ENCODE data around the gene GARNL3.

- TF ChIP-seq EZH2 (IDR thresholded peaks at IDR 0.05; ENCODE audit: borderline replicate concordance, low read depth, low read length, severe bottlenecking) (no peak), CTCF (IDR thresholded peaks at IDR 0.05; ENCODE audit: extremely low read depth in 1 of 2, insufficient read depth in 1 of 2, low read depth in 1 of 2, low read length in 2 of 2) (no peak), POLR2A (IDR thresholded peaks at IDR 0.05; ENCODE audit: low read depth, low read length) (no peak)
These were observed 54.1 kb downstream of the GARNL3 start for GRCh38 chr9:127318651-127319167.
